GM23248 (cell line): ENCODE measurements around the gene KCNJ10. TPM values are rescaled to one million over a fixed set of nuclear protein-coding genes. Genes with fewer than 3 reads are reported as not detected.
A peak's percentile ranks its signal among the peaks of the same experiment; 100 is the strongest.

Source experiments
- DNase-seq: peaks from one replicate; pipeline ENCODE4 v3.0.0-alpha.2; 2015
- H2AFZ ChIP-seq: fragments of 200-600 bp; sonication (generic); 2 replicates; pipeline ENCODE4 v1.6.1; 2016; ENCODE audit warnings: antibody characterized with exemption
- H3F3A ChIP-seq: fragments of 200-600 bp; sonication (generic); 2 replicates; pipeline ENCODE4 v1.6.1; 2016; ENCODE audit warnings: mild to moderate bottlenecking, antibody characterized with exemption, mixed run types; ENCODE audit not compliant: insufficient read depth
- H3K27ac ChIP-seq: fragments of 200-600 bp; sonication (generic); 2 replicates; pipeline ENCODE4 v1.5.1; 2016; ENCODE audit warnings: mild to moderate bottlenecking
- H3K27me3 ChIP-seq: fragments of 200-600 bp; sonication (generic); replicated peaks from 2 replicates; pipeline ENCODE4 v1.6.1; 2016; ENCODE audit warnings: mild to moderate bottlenecking; ENCODE audit not compliant: insufficient read depth
- H3K36me3 ChIP-seq: fragments of 200-600 bp; sonication (generic); 2 replicates; pipeline ENCODE4 v1.6.1; 2016; ENCODE audit warnings: low read depth, mild to moderate bottlenecking
- H3K4me1 ChIP-seq: fragments of 200-600 bp; sonication (generic); 2 replicates; pipeline ENCODE4 v1.6.1; 2016; ENCODE audit warnings: mild to moderate bottlenecking; ENCODE audit not compliant: insufficient read depth
- H3K4me2 ChIP-seq: fragments of 200-600 bp; sonication (generic); one replicate; pipeline ENCODE4 v1.6.1; 2016; ENCODE audit warnings: mild to moderate bottlenecking; ENCODE audit not compliant: unreplicated experiment
- H3K4me3 ChIP-seq: fragments of 200-600 bp; sonication (generic); 2 replicates; pipeline ENCODE4 v1.5.1; 2016; ENCODE audit warnings: mild to moderate bottlenecking
- H3K79me2 ChIP-seq: fragments of 200-600 bp; sonication (generic); 2 replicates; pipeline ENCODE4 v1.6.1; 2016; ENCODE audit warnings: mild to moderate bottlenecking; ENCODE audit not compliant: insufficient read depth
- H3K9ac ChIP-seq: fragments of 200-600 bp; sonication (generic); 2 replicates; pipeline ENCODE4 v1.6.1; 2016; ENCODE audit warnings: mild to moderate bottlenecking
- H3K9me2 ChIP-seq: fragments of 200-600 bp; sonication (generic); 2 replicates; pipeline ENCODE4 v1.6.1; 2016; ENCODE audit warnings: mixed run types, mild to moderate bottlenecking, moderate library complexity; ENCODE audit not compliant: insufficient read depth
- H3K9me3 ChIP-seq: fragments of 200-600 bp; sonication (generic); one replicate; pipeline ENCODE4 v1.6.1; 2017; ENCODE audit warnings: low read depth
- H4K20me1 ChIP-seq: fragments of 200-600 bp; sonication (generic); 2 replicates; pipeline ENCODE4 v1.6.0; 2016; ENCODE audit not compliant: insufficient read depth
- EZH2 ChIP-seq: fragments of 200-600 bp; sonication (generic); IDR thresholded peaks from 2 replicates; pipeline ENCODE4 v1.6.1; 2018; ENCODE audit warnings: antibody characterized with exemption, mild to moderate bottlenecking; ENCODE audit not compliant: insufficient read depth, poor library complexity, severe bottlenecking
- EZH2phosphoT487 ChIP-seq: fragments of 200-600 bp; sonication (generic); IDR thresholded peaks from 2 replicates; pipeline ENCODE4 v1.6.1; 2018; ENCODE audit warnings: antibody characterized with exemption, moderate library complexity, mild to moderate bottlenecking, low read depth; ENCODE audit not compliant: insufficient read depth
- WGBS, 2 experiments: methylation state at CpG; one replicate each; pipeline ENCODE4 v1.1.6; 2015 to 2017; ENCODE audit warnings: low lambda C conversion rate in 2 of 2, low coverage in 1 of 2; ENCODE audit errors: missing lambda C conversion rate in 2 of 2; 5-methylcytosine and 5-hydroxymethylcytosine counted together
- in situ Hi-C: fragments of 300-500 bp; cut with MboI; formaldehyde crosslinking; loops from 2 replicates; pipeline ENCODE4 v1.15.0; 2020
- polyA plus RNA-seq: library from polyadenylated mRNA; unstranded; fragments of >200 nt; fragmentation: Nextera tagmentation; extraction: Ambion mirVana; gene quantifications from 2 replicates; pipeline ENCODE4 v1.2.1, GENCODE V29; 2016
- total RNA-seq: library from RNA; depleted of rRNA; stranded (reverse); fragments of >200 nt; shearing (Covaris generic); gene quantifications from 2 replicates; pipeline ENCODE4 v1.2.3, GENCODE V29; 2014

Gene KCNJ10
- total and polyA plus RNA-seq, 2 experiments from 2014 or later = not detected

GRCh38 chr1:160105155-160105554, 35.2 kb upstream of the KCNJ10 start:
- Histone ChIP-seq H3K27me3 (no peaks in the 10 kb centered on the region), H3K9ac (no peak overlapping the region), H3K36me3 (no peaks in the 10 kb centered on the region), H3K79me2 (no peaks in the 10 kb centered on the region), H4K20me1 (no peaks in the 10 kb centered on the region), H3K4me2 (no peak overlapping the region), H3K4me1 (0 out of 2 replicates have a peak, but pooled peaks cover 5% of the 10 kb centered on the region), H3K27ac (no peak overlapping the region), H3K9me2 (no peaks in the 10 kb centered on the region), H2AFZ (no peak overlapping the region), H3F3A (0 out of 2 replicates have a peak, but pooled peaks cover 7% of the 10 kb centered on the region), H3K4me3 (no peak overlapping the region), H3K9me3 (no peaks in the 10 kb centered on the region)
- TF ChIP-seq EZH2 (no peak), EZH2phosphoT487 (no peak)
- no peak for DNase-seq
- in situ Hi-C loops = no loop called here
- 85 to 94% methylated on average over 5 of the region's 5 CpGs for WGBS, 2 experiments

- Histone ChIP-seq H3K4me2 (no peak overlapping the region), H3K36me3 (no peaks in the 10 kb centered on the region), H3K27me3 (no peaks in the 10 kb centered on the region), H3K9me2 (no peaks in the 10 kb centered on the region), H4K20me1 (no peaks in the 10 kb centered on the region), H3K4me3 (no peak overlapping the region), H3K9ac (no peak overlapping the region), H3F3A (peaks cover 13% of the 10 kb centered on the region; the same call in 1 of the 2 replicates), H3K79me2 (no peaks in the 10 kb centered on the region), H2AFZ (no peak overlapping the region), H3K27ac (no peak overlapping the region), H3K9me3 (no peaks in the 10 kb centered on the region), H3K4me1 (0 out of 2 replicates have a peak, but pooled peaks cover 7% of the 10 kb centered on the region)
- in situ Hi-C loops = no loop called here
- TF ChIP-seq EZH2 (no peak), EZH2phosphoT487 (no peak)
- no peak for DNase-seq
- 93 to 99% methylated on average over 3 of the region's 3 CpGs for WGBS, 2 experiments
Observed at GRCh38 chr1:160104486-160104885, 34.5 kb upstream of the KCNJ10 start.

- no peak overlapping the region for H3K9ac ChIP-seq
- no peaks in the 10 kb centered on the region for H4K20me1 ChIP-seq
- H3K79me2 ChIP-seq = no peaks in the 10 kb centered on the region
- no peaks in the 10 kb centered on the region for H3K36me3 ChIP-seq
- no peak overlapping the region for H3K4me2 ChIP-seq
- peaks cover 19% of the 10 kb centered on the region; the same call in 1 of the 2 replicates for H3F3A ChIP-seq
- H3K27ac ChIP-seq = no peak overlapping the region
- WGBS, 2 experiments = 80 to 81% methylated on average over 6 of the region's 6 CpGs
- no peak overlapping the region for H3K4me3 ChIP-seq
- no peak for TF ChIP-seq EZH2phosphoT487
- no peak for DNase-seq
- H2AFZ ChIP-seq = no peak overlapping the region
- no peaks in the 10 kb centered on the region for H3K27me3 ChIP-seq
- 0 out of 2 replicates have a peak, but pooled peaks cover 11% of the 10 kb centered on the region for H3K4me1 ChIP-seq
- H3K9me3 ChIP-seq = no peaks in the 10 kb centered on the region
- no peaks in the 10 kb centered on the region for H3K9me2 ChIP-seq
- in situ Hi-C loops = no loop called here
Observed at GRCh38 chr1:160103658-160104408, 33.9 kb upstream of the KCNJ10 start.

GRCh38 chr1:160101717-160102522, 32.0 kb upstream of the KCNJ10 start:
- Histone ChIP-seq H3K27me3 (no peaks in the 10 kb centered on the region), H3F3A (peaks cover 23% of the 10 kb centered on the region; the same call in 1 of the 2 replicates), H3K9me3 (no peaks in the 10 kb centered on the region), H2AFZ (peak overlapping the region; percentile 81), H3K9ac (peak overlapping the region; percentile 63; the same call in 1 of the 2 replicates), H3K36me3 (no peaks in the 10 kb centered on the region), H3K79me2 (no peaks in the 10 kb centered on the region), H4K20me1 (no peaks in the 10 kb centered on the region), H3K9me2 (no peaks in the 10 kb centered on the region), H3K27ac (no peak overlapping the region), H3K4me3 (no peak overlapping the region), H3K4me1 (peaks cover 22% of the 10 kb centered on the region; the same call in 1 of the 2 replicates), H3K4me2 (no peak overlapping the region)
- WGBS, 2 experiments = 85 to 86% methylated on average over 9 of the region's 9 CpGs
- in situ Hi-C loops = no loop called here
- no peak for TF ChIP-seq EZH2
- TF ChIP-seq EZH2phosphoT487 = no peak
- peak; percentile 19 for DNase-seq
